Sciatic nerve (tissue), 2 donors: Measurements from ENCODE around the gene TMX2. TPM values are rescaled to one million over a fixed set of nuclear protein-coding genes. Genes with fewer than 3 reads are reported as not detected.
A peak's percentile ranks its signal among the peaks of the same experiment; 100 is the strongest.
"Not testable (repeated sequence)": the region's sequence is repeated elsewhere in the genome, so short reads cannot be mapped to it uniquely, and the experiment has no call there.

ENCODE experiments used
- ATAC-seq: fragments of 200-7000 bp; cut with Tn5 transposase; one replicate; pipeline ENCODE4 v1.9.1; 2020; ENCODE audit warnings: mild to moderate bottlenecking, moderate library complexity
- DNase-seq: peaks from one replicate; pipeline ENCODE4 v3.0.0-alpha.2; 2020; ENCODE audit warnings: low spot score
- intact Hi-C: fragments of 100-400 bp; cut with DNase I; formaldehyde crosslinking; loops from one replicate; pipeline ENCODE4 v1.14.2; 2022
- total RNA-seq: library from RNA; stranded (reverse); fragmentation: NEBNext Ultra II Directional; extraction: Animal tissue kit (Norgen Biotek cat#: 25700); gene quantifications from one replicate; pipeline ENCODE4 v1.2.1, GENCODE V29; 2021
- donor health status: DM: no; HTN: no; CAD: no.
- donor health status: DM: no; HTN: no; CAD: no.

TMX2 gene, protein sequence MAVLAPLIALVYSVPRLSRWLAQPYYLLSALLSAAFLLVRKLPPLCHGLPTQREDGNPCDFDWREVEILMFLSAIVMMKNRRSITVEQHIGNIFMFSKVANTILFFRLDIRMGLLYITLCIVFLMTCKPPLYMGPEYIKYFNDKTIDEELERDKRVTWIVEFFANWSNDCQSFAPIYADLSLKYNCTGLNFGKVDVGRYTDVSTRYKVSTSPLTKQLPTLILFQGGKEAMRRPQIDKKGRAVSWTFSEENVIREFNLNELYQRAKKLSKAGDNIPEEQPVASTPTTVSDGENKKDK
- 56.9 TPM for total RNA-seq

DNA sequence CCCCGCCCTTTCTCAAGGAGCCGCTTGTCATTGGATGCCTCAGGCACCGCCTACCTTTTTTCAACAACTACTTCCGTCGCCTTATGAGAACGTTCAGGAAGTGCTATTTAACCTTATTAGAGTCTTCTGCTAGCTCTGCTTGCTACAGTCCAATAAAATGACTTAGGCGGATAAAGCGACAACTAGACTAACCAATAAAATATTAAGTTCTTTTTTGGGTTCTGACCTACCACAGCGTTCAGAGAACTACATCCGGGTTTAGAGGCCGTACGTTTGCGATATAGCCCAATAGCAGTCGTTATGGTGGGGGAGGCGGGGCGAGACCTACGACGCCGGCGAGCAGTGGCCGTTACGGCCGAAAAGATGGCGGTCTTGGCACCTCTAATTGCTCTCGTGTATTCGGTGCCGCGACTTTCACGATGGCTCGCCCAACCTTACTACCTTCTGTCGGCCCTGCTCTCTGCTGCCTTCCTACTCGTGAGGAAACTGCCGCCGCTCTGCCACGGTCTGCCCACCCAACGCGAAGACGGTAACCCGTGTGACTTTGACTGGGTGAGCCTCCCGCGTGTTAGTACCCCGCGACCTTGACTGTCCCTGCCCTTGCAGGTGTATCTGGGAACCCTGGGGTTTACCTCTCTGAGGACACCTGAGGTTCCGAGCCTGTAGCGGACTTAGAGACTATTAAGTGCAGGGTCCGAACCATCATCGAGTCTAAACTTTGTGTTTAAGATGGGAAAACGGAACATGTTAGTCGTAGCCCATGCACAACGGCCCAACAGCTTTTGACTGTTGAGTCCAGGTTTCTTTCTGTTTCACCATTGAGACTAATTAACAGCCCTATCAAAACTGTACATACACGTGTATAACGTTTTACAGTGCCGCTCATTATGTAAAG is at the start of gene TMX2:
TMX2 (plus strand) TSS at position 338 of the 895 bp plus-strand sequence; CDS start at position 364, 26 bp downstream.
- intact Hi-C loops, result no loop called here
- DNase-seq, result peak; percentile 94
- ATAC-seq, result peak; percentile 98

DNA sequence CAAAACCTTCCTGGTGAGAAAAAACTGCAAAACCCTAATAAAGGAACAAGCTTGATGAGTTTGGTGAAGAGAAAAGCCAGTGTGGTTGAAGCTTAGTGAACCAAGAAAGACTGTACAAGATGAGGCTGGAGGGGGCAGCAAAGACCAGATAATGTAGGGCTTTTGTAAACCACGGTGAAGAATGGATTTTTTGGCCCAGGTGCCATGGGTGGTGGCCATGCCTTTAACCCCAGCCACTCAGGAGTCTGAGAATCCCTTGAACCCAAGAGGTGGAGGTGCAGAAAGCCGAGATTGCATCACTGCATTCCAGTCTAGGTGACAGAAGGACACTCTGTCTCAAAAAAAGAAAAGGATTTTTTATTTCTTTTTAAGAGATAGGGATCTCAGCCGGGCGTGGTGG is 49.5 kb upstream of the TMX2 start:
- ATAC-seq, result no peak
- no peak for DNase-seq
- intact Hi-C loops, result loop anchor here (10.0 kb wide), 1 partner anchor 142 kb away; no protein-coding TSS in a partner anchor

DNA sequence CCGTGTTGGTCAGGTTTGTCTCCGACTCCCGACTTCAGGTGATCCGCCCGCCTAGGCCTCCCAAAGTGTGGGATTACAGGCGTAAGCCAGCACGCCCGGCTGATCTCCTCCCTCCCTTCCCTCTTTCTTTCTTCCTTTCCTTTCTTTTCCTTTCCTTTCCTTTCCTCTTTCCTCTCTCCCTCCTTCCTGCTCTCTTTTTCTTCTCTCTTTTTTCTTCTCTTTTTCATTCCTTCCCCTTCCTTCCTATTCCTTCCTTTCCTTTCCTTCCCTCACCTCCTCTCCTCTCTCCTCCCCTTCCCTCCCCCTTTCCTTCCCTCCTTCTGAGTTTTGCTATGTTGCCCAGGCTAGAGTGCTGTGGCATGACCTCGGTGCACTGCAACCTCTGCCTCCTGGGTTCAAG is 48.4 kb upstream of the TMX2 start:
- DNase-seq (no peak), ATAC-seq (no peak)
- intact Hi-C loops, result loop anchor here (10.0 kb wide), 1 partner anchor 141 kb away; no protein-coding TSS in a partner anchor

DNA sequence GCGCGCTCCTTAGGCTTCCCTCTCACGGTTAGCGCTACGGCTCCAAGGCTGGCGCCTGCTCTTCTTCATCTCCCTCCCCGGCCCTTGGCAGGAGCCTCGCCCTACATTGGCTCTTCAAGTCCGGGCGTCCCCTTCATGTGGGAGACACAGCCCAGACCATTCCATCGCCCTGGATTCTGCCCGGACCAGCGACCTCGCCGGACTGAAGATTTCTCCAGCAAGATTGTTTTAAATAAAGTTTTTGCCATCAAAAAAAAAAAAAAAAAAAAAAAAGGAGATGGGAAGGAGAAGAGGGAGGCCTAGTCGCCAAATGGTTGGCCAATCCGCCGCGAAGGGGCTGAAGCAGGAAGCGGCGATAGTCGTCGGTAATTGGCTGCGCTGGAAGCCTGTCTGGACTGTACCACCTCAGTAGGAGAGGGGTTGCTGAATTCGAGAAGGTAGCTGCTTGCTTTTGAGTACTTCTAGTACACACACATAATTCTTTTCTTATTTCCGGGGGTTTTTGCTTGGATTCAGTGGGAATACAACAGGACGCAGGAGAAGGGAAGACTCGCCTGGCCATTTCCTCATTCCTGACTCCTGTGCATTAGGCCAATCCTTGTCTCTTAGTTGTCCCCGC is 45.2 kb upstream of the TMX2 start:
- intact Hi-C loops, result loop anchor here (10.0 kb wide), 1 partner anchor 138 kb away; no protein-coding TSS in a partner anchor
- DNase-seq, result peak; percentile 97
- ATAC-seq, result peak; percentile 97

DNA sequence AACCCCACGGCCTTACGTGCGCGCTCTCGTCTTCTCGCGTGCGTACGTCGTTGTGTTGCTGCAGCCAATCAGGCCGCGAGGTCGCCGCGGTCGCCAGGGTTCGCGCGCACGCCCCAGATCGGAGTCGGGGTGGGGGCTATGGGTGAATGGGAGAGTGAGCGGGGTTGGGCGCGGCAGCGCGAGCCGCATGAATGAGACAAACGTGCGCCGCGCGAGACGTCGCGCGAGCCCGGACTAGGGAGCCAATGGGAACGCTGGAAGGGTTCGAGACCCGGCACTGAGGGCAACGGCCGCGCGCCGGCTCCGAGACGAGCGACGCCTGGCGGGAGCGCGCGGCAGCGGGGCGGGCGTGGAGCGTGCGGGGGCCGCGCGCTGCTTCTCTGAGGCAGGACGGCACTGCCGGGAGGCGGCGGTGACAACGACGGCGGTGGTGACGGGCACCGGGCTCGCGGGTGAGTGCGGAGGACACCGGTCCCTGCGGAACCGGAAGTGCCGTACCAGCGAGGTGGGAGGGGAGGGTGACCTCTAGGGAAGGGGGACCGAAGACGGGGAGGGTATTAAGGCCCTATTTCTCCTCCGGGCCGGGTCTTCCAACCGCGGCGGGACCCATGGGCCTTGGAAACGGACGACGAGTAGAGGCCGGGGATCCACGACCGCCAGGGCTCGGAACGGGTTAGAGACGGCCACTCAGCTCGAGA is 44.5 kb upstream of the TMX2 start, which contains the start of gene ZDHHC5:
ZDHHC5 (plus strand) TSS at position 379 of the 698 bp plus-strand sequence. CDS start 4,977 bp downstream, outside the sequence.
- peak; percentile 98 for ATAC-seq
- intact Hi-C loops, result loop anchor here (10.0 kb wide), 1 partner anchor 137 kb away; no protein-coding TSS in a partner anchor
- DNase-seq, result peak; percentile 99

DNA sequence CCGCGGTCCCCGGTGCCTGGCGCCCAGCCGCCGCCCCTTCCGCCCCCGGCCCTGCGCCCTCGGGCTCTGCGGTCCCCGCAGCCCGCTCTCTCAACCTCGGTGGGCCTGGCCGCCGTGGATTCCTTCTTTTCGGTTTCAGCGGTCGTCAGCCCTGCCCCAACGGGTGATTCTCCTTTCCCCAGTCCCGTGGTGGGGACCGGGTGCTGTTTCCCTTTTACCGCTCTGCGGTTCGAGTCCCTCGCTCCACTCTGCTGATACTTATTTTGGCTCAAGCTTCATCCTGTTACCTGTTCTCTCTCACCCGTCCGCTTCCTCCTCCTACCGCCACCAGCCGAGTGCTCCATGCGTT is 44.0 kb upstream of the TMX2 start:
- ATAC-seq, result no peak
- no peak for DNase-seq
- intact Hi-C loops, result loop anchor here (10.0 kb wide), 1 partner anchor 136 kb away; no protein-coding TSS in a partner anchor

DNA sequence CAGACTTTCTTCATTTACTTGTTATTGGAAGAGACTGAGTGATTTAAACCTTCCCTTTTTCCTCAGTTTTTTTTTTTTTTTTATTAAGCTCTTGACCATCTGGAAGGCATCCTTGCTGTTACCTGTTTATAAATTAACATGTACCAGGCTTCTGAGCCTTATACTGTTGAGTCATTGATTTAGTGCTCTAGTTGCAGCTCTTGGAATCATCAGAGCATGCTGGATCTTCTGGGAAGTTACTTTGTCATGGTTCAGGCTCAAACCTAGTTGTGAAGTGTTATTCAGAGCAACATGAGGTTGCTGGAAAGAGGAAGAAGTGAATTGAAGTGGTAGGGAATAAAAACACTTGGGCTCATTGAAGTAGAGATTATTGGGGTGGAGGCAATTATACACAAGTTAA is 38.1 kb upstream of the TMX2 start:
- intact Hi-C loops, result no loop called here
- no peak for ATAC-seq
- DNase-seq, result no peak

DNA sequence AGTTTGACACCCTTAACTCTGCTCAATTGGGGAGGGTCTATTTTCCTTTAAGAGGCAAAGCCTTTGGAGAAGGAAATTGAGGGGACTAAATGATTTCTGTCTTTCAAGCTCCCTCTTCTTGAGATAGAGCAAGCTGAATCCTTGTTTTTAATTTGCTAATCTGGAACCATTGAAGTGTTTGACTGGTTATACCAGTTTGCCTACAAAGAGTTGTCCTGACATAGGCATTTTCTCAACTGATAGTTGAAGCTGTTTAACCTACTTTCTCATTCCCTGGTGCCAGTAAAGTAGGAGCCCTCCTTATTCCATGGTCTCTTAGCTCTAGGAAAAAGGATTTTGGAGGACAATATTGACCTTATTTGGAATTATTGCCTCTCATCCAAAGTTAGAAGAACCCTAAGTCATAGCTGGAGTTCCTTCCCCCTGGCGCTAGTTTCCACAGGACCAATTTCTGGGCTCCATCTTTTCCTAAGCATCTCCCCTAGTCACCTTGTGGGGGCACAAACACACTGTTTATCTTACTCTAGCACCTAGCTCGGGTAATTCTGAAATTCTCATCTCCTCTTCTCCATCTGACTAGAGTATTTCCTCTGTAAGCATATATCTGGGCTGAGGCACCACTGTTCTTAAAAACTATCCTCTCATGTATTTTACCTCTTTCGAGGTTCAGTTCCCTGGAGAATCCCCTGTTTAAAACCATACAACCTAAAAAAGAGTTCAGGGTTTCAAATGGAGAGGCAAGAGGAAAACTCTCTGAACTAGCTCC is 37.0 kb upstream of the TMX2 start:
- no peak for ATAC-seq
- intact Hi-C loops, result no loop called here
- no peak for DNase-seq

DNA sequence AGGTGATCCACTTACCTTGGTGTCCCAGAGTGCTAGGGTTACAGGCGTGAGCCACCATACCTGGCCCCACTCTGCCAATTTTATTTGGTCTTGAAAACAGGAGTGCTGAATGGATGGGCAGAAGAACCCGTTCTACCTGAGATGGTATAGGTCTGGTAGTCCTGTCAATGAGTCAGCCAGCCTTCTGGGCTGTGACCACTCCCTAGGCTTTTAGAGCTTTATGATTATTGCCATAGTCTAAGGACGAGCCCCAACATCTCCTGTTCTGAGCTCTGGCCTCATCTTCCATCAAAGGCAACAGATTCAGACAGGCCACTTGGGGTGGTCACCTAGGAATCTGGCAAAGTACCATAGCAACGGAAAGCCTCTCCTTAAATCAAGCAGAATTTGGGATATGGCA is 33.0 kb upstream of the TMX2 start:
- ATAC-seq (no peak), DNase-seq (no peak)
- intact Hi-C loops, result no loop called here

DNA sequence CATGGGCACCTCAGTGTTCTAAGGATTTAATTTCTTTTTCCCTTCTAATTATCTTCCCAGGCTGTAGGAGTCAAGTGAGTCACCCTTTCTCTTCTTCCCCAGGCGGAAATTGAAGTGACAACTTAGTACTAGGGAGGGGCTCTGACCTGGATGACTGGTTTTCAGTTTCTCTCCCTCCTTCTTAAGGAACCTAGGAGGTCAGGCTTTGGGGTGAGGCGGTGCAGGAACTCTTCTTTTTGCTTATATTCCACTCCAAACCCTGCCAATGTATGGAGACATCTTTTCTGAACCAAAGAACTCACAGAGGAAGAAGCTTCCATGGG is 31.9 kb upstream of the TMX2 start:
- intact Hi-C loops, result no loop called here
- no peak for DNase-seq
- no peak for ATAC-seq

DNA sequence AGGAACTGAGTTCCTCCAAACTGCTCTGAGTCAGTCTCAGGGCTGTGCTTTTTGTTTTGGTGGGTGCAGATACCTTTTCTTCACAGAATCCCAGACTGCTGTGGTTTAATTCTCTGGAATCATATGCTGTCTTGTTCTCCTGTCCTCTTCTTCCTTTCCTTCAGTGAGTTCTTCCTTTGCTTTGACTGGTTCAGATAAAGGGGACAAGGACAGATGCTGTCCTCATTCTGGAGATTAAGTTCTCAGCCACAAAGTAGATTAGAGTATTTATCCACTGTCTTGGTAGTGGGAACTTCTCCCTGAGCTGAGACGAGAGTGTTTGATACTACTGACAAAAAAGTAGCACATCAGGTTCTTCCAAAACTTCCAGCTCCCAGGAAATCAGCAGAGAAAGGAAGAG is 31.2 kb upstream of the TMX2 start:
- no peak for ATAC-seq
- DNase-seq, result no peak
- intact Hi-C loops, result no loop called here

DNA sequence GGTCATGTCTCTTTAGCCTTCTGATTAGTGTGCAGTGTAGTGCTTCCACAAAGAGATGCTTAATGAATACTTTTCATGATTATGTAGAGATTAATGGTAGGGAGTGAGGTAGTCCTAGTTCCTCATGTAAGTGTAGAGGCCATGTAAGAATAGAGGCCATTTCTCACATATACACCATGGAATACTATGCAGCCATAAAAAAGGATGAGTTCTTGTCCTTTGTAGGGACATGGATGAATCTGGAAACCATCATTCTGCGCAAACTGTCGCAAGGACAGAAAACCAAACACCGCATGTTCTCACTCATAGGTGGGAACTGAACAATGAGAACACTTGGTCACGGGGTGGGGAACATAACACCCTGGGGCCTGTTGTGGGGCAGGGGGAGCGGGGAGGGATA is 21.9 kb upstream of the TMX2 start:
- DNase-seq, ATAC-seq, intact Hi-C loops: not testable (repeated sequence)

DNA sequence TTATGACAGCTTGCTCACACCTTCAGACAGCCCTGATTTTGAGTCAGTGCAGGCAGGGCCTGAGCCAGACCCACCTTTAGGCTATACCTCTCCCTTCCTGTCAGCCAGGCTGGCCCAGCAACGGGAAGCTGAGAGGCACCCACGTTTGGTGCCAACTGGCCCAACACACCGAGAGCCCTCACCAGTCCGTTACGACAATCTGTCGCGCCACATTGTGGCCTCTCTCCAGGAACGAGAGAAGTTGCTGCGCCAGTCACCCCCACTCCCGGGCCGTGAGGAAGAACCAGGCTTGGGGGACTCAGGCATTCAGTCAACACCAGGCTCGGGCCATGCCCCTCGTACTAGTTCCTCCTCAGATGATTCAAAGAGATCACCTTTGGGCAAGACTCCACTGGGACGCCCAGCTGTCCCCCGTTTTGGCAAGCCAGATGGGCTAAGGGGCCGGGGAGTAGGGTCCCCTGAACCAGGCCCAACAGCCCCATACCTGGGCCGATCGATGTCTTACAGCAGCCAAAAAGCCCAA is 13.5 kb upstream of the TMX2 start:
- ATAC-seq (no peak), DNase-seq (no peak)
- intact Hi-C loops, result no loop called here

DNA sequence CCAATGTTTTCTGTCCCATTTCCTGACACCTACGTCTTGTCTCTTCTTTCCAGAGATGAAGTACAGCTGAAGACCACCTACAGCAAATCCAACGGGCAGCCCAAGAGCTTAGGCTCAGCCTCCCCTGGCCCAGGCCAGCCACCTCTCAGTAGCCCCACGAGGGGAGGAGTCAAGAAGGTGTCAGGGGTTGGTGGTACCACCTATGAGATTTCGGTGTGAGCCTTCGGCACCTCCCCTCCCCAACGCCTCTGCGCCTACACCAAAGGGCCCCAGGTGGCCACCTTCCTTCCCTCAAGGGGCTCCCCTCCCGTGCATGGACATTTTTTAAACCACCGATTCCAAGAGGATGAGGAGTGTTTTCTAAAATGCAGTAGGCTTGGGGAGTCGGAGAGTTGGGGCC is 12.6 kb upstream of the TMX2 start:
- DNase-seq (no peak), ATAC-seq (no peak)
- intact Hi-C loops, result no loop called here

DNA sequence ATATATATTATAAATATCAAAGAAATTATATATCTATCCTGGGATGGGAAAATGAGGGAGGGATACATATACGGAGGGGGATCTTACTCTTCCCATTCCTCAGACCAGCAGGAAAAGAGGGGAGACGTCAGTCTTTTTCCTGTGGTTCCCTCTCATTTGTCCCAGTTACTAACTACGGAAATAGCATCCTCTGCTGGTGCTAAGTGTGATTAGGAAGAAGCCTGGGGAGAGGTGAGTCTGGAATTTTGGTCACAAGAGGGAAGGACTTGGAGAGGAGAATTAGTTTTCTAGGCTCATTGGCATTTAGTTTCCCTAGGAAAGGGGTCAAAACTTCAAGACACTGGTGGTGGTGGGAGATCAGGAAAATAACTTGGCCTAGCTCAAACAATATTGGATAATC is 12.0 kb upstream of the TMX2 start:
- no peak for DNase-seq
- no peak for ATAC-seq
- intact Hi-C loops, result no loop called here

DNA sequence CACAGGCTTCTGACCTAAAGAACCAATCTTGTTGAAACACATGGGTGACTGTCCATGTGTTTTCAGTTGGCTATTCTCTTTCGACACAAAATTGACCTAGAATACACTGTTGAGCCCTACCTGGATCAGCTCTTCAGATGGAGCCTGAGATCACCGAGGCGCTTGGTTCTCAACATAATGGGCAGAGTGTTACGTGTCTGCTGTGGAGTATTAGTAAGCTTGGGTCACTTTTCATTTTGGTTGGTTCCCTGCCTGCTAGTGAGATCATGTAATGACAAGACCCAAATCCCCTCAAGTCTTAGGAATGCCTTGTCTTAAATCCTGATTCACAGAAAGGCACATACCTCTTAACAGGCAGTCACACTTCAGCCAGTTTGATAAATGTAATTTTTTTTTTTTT is 9.1 kb upstream of the TMX2 start:
- DNase-seq (no peak), ATAC-seq (peak; percentile 17)
- intact Hi-C loops, result no loop called here

DNA sequence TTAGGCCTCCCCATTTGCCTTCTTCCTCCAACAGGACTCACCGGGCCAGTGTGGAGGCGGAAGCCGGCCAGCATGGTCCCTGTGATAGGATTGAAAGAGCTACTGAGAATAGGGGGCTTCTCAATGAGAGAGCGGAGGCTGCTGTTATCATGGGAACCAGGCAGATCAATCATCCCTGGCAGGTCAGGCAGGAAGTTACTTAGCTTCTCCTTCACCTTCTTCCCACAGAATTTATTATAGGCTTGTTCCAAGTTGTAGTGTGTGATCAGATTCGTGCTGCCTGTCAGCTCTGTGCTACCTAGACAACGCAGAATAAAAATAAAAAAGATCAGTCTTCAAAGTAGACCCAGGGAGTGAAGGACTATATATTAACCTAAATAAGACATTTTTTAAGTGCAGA is 7.5 kb upstream of the TMX2 start:
- intact Hi-C loops, result no loop called here
- ATAC-seq (no peak), DNase-seq (no peak)

DNA sequence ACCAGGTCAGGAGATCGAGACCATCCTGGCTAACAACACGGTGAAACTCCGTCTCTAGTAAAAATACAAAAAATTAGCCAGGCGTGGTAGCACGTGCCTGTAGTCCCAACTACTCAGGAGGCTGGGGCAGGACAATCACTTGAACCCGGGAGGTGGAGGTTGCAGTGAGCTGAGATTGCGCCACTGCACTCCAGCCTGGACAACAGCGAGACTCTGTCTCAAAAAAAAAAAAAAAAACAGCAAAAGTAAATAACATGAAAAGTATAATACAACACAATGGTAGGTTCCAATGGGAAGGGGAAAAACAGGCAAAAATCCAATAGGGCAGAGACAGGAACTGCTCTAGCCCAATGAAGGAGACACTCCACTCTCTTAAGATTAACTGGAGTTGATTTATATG is 7.0 kb upstream of the TMX2 start:
- ATAC-seq, DNase-seq, intact Hi-C loops: not testable (repeated sequence)
